ENCODE measurements around the gene TMEM121B. TPM values are rescaled to one million over a fixed set of nuclear protein-coding genes. Genes with fewer than 3 reads are reported as not detected.

The TMEM121B gene
- total RNA-seq, 3 donors from 2014 or later: 0.44 to 0.48 TPM; not detected in 1

GRCh38 chr22:17143101-17143500, 21.9 kb upstream of the TMEM121B start:
- Histone ChIP-seq H3K9me3 (no peaks in the 10 kb centered on the region), H3K27me3 (no peaks in the 10 kb centered on the region), H3K36me3 (peaks cover 10% of the 10 kb centered on the region), H3K27ac (no peak overlapping the region), H3K4me3 (no peak overlapping the region), H3K4me1 (no peaks in the 10 kb centered on the region)
- no peak for DNase-seq (ENCODE audit: low spot score in 2 of 2)
- intact Hi-C loops (cut with DNase I; ENCODE audit: low total_unique reads): no loop called here
- no peak for TF ChIP-seq CTCF (IDR thresholded peaks at IDR 0.05)
- no peak for TF ChIP-seq POLR2AphosphoS5 (IDR thresholded peaks at IDR 0.05)

GRCh38 chr22:17140826-17141766, 19.9 kb upstream of the TMEM121B start:
- Histone ChIP-seq H3K27ac (no peak overlapping the region), H3K4me3 (no peak overlapping the region), H3K9me3 (no peaks in the 10 kb centered on the region), H3K27me3 (no peaks in the 10 kb centered on the region), H3K4me1 (no peaks in the 10 kb centered on the region), H3K36me3 (peaks cover 12% of the 10 kb centered on the region)
- intact Hi-C loops (cut with DNase I; ENCODE audit: low total_unique reads): no loop called here
- DNase-seq (ENCODE audit: low spot score in 2 of 2): no peak
- TF ChIP-seq POLR2A (IDR thresholded peaks at IDR 0.05) (no peak), POLR2AphosphoS5 (IDR thresholded peaks at IDR 0.05) (no peak), CTCF (IDR thresholded peaks at IDR 0.05) (no peak)

- H3K27me3 ChIP-seq: no peaks in the 10 kb centered on the region
- H3K4me1 ChIP-seq: no peaks in the 10 kb centered on the region
- intact Hi-C loops (cut with DNase I; ENCODE audit: low total_unique reads): no loop called here
- H3K9me3 ChIP-seq: no peaks in the 10 kb centered on the region
- H3K4me3 ChIP-seq: no peak overlapping the region
- H3K36me3 ChIP-seq: peaks cover 12% of the 10 kb centered on the region
- TF ChIP-seq POLR2A (IDR thresholded peaks at IDR 0.05) (no peak), CTCF (IDR thresholded peaks at IDR 0.05) (no peak), POLR2AphosphoS5 (IDR thresholded peaks at IDR 0.05) (no peak)
- H3K27ac ChIP-seq: no peak overlapping the region
- no peak for DNase-seq (ENCODE audit: low spot score in 2 of 2)
Observed at GRCh38 chr22:17140022-17140421, 18.9 kb upstream of the TMEM121B start.

GRCh38 chr22:17138513-17138912, 17.4 kb upstream of the TMEM121B start:
- Histone ChIP-seq H3K4me3 (no peak overlapping the region), H3K27ac (no peak overlapping the region), H3K4me1 (no peaks in the 10 kb centered on the region), H3K27me3 (no peaks in the 10 kb centered on the region), H3K9me3 (no peaks in the 10 kb centered on the region), H3K36me3 (peaks cover 6% of the 10 kb centered on the region)
- no peak for DNase-seq (ENCODE audit: low spot score in 2 of 2)
- no peak for TF ChIP-seq CTCF (IDR thresholded peaks at IDR 0.05)
- TF ChIP-seq POLR2A (IDR thresholded peaks at IDR 0.05): no peak
- no peak for TF ChIP-seq POLR2AphosphoS5 (IDR thresholded peaks at IDR 0.05)
- intact Hi-C loops (cut with DNase I; ENCODE audit: low total_unique reads): no loop called here

GRCh38 chr22:17137861-17138425, 16.8 kb upstream of the TMEM121B start:
- Histone ChIP-seq H3K4me3 (no peak overlapping the region), H3K27ac (no peak overlapping the region), H3K9me3 (no peaks in the 10 kb centered on the region), H3K4me1 (no peaks in the 10 kb centered on the region), H3K36me3 (peaks cover 6% of the 10 kb centered on the region), H3K27me3 (no peaks in the 10 kb centered on the region)
- no peak for DNase-seq (ENCODE audit: low spot score in 2 of 2)
- intact Hi-C loops (cut with DNase I; ENCODE audit: low total_unique reads): no loop called here
- TF ChIP-seq POLR2A (IDR thresholded peaks at IDR 0.05): no peak
- no peak for TF ChIP-seq CTCF (IDR thresholded peaks at IDR 0.05)
- TF ChIP-seq POLR2AphosphoS5 (IDR thresholded peaks at IDR 0.05): no peak

Data from breast epithelium (tissue), 4 donors.